Transverse colon (tissue), 3 donors: ENCODE measurements around the gene CNTNAP2.

Source experiments
- EP300 ChIP-seq: sonication (generic); formaldehyde crosslinking; IDR thresholded peaks from one replicate; pipeline ENCODE4 v1.6.1; 2017; ENCODE audit warnings: antibody characterized with exemption, low read depth
- TF ChIP-seq, protein P1 (sequence below), 5 experiments: fragments of 200-600 bp in 3 of 5; fragments of 450-650 bp in 2 of 5; sonication (generic) in 3 of 5; IDR thresholded peaks; 1 replicate in 2 of 5; 2 replicates in 3 of 5; pipeline ENCODE4 v1.5.1; 2016 to 2017; ENCODE audit warnings: antibody characterized with exemption in 5 of 5, inconsistent platforms in 3 of 5, mild to moderate bottlenecking in 2 of 5, moderate library complexity in 1 of 5

DNA sequence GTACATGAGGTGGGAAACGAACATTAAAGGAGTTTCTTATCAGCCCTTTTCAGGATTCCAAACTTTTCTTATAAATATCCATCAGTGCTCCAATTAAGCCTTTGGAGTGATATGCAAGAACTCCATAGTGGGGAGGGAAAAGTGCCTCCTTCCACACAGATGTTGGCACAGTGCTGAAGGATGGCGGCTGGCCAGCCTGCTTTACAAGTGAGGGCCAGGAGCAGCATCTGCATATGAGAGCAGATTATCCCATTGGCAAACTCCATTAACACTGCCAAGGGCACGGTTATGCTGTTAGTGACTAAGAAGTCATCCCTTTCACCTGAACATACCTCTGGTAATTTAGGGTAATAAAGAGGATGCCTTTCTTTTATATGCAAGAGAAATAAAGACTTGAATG, 543.1 kb downstream of the CNTNAP2 start:
- no peak for TF ChIP-seq EP300
- TF ChIP-seq, protein P1, sequence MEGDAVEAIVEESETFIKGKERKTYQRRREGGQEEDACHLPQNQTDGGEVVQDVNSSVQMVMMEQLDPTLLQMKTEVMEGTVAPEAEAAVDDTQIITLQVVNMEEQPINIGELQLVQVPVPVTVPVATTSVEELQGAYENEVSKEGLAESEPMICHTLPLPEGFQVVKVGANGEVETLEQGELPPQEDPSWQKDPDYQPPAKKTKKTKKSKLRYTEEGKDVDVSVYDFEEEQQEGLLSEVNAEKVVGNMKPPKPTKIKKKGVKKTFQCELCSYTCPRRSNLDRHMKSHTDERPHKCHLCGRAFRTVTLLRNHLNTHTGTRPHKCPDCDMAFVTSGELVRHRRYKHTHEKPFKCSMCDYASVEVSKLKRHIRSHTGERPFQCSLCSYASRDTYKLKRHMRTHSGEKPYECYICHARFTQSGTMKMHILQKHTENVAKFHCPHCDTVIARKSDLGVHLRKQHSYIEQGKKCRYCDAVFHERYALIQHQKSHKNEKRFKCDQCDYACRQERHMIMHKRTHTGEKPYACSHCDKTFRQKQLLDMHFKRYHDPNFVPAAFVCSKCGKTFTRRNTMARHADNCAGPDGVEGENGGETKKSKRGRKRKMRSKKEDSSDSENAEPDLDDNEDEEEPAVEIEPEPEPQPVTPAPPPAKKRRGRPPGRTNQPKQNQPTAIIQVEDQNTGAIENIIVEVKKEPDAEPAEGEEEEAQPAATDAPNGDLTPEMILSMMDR (IDR thresholded peaks at IDR 0.05) = no peak
